Stimulated activated CD4-positive, alpha-beta T cell treated with anti-CD3 and anti-CD28 coated beads, Interleukin-4, amount 100 ng/mL, for 1 hour (primary cell): ENCODE results near the gene KIF5A.

Experiments
- DNase-seq: peaks from one replicate; pipeline ENCODE4 v3.0.0-alpha.2; 2020

KIF5A gene

GRCh38 chr12:57621497-57622292, 71.9 kb downstream of the KIF5A start:
- peak; percentile 68 for DNase-seq

- no peak for DNase-seq
Measured at GRCh38 chr12:57622293-57623245, 72.7 kb downstream of the KIF5A start.

GRCh38 chr12:57623385-57623784, 73.5 kb downstream of the KIF5A start:
- DNase-seq: no peak

GRCh38 chr12:57623811-57624390, 74.1 kb downstream of the KIF5A start:
- no peak for DNase-seq

GRCh38 chr12:57624441-57625220, 74.8 kb downstream of the KIF5A start:
- DNase-seq: no peak

- no peak for DNase-seq
Measured at GRCh38 chr12:57625261-57626032, 75.6 kb downstream of the KIF5A start.

- no peak for DNase-seq
Measured at GRCh38 chr12:57626111-57626920, 76.5 kb downstream of the KIF5A start.

GRCh38 chr12:57626921-57627445, 77.1 kb downstream of the KIF5A start:
- no peak for DNase-seq

GRCh38 chr12:57627501-57628279, 77.8 kb downstream of the KIF5A start:
- peak; percentile 26 for DNase-seq

GRCh38 chr12:57628280-57629191, 78.7 kb downstream of the KIF5A start:
- no peak for DNase-seq

- no peak for DNase-seq
Measured at GRCh38 chr12:57629897-57630471, 80.1 kb downstream of the KIF5A start.

GRCh38 chr12:57630891-57631433, 81.1 kb downstream of the KIF5A start:
- no peak for DNase-seq

- DNase-seq: no peak
Measured at GRCh38 chr12:57631566-57632072, 81.8 kb downstream of the KIF5A start.

GRCh38 chr12:57632073-57632957, 82.5 kb downstream of the KIF5A start:
- peak; percentile 32 for DNase-seq

GRCh38 chr12:57632958-57633840, 83.4 kb downstream of the KIF5A start, which contains the start of gene B4GALNT1:
Gene B4GALNT1 (minus strand): TSS chr12:57633201. CDS start chr12:57632132, 1,069 bp downstream.
- DNase-seq: peak; percentile 73
